Neural cell (in vitro differentiated cells): ENCODE data around the gene MAP6. TPM values are rescaled to one million over a fixed set of nuclear protein-coding genes. Genes with fewer than 3 reads are reported as not detected.

Experiments used
- H2AFZ ChIP-seq: fragments of 200-600, 300-800 bp; sonication (generic), shearing (Covaris generic); 2 replicates; pipeline ENCODE4 v1.6.0; 2014; ENCODE audit warnings: low read depth, mild to moderate bottlenecking, antibody characterized with exemption, low read length, moderate library complexity
- H3F3A ChIP-seq: fragments of 200-600 bp; shearing (Covaris generic); 2 replicates; pipeline ENCODE4 v1.6.1; 2016; ENCODE audit warnings: mild to moderate bottlenecking, moderate library complexity, mixed read lengths, antibody characterized with exemption, low read length; ENCODE audit not compliant: insufficient read depth, poor library complexity, severe bottlenecking
- H3K27ac ChIP-seq: fragments of 200-600, 300-800 bp; sonication (generic), shearing (Covaris generic); 2 replicates; pipeline ENCODE4 v1.5.1; 2014; ENCODE audit warnings: mild to moderate bottlenecking, low read length, moderate library complexity
- H3K27me3 ChIP-seq: fragments of 300-800, 200-600 bp; sonication (generic), shearing (Covaris generic); 2 replicates; pipeline ENCODE4 v1.6.0; 2014; ENCODE audit warnings: mild to moderate bottlenecking, low read depth, low read length, moderate library complexity; ENCODE audit not compliant: insufficient read depth
- H3K36me3 ChIP-seq: fragments of 300-800, 200-600 bp; sonication (generic), shearing (Covaris generic); 2 replicates; pipeline ENCODE4 v1.5.1; 2014; ENCODE audit warnings: mild to moderate bottlenecking, antibody characterized with exemption, low read length, moderate library complexity; ENCODE audit not compliant: insufficient read depth
- H3K4me2 ChIP-seq: fragments of 300-800, 200-600 bp; sonication (generic), shearing (Covaris generic); 2 replicates; pipeline ENCODE4 v1.6.0; 2014; ENCODE audit warnings: mild to moderate bottlenecking, low read length
- H3K4me3 ChIP-seq: fragments of 300-800, 200-600 bp; sonication (generic), shearing (Covaris generic); 2 replicates; pipeline ENCODE4 v1.5.1; 2014; ENCODE audit warnings: mild to moderate bottlenecking, low read length, moderate library complexity
- H3K79me2 ChIP-seq: fragments of 200-600 bp; shearing (Covaris generic); replicated peaks from 2 replicates; pipeline ENCODE4 v1.6.0; 2014; ENCODE audit warnings: mild to moderate bottlenecking, low read length, moderate library complexity; ENCODE audit not compliant: insufficient read depth
- H3K9ac ChIP-seq: fragments of 300-800, 200-600 bp; sonication (generic), shearing (Covaris generic); 2 replicates; pipeline ENCODE4 v1.6.1; 2016; ENCODE audit warnings: mild to moderate bottlenecking, low read length, mixed read lengths
- H3K9me2 ChIP-seq: fragments of 200-600 bp; shearing (Covaris generic); 2 replicates; pipeline ENCODE4 v1.6.1; 2016; ENCODE audit warnings: mild to moderate bottlenecking, low read length, mixed read lengths; ENCODE audit not compliant: insufficient read depth
- H3K9me3 ChIP-seq: fragments of 200-600, 300-800 bp; sonication (generic), shearing (Covaris generic); 2 replicates; pipeline ENCODE4 v1.6.1; 2016; ENCODE audit warnings: mild to moderate bottlenecking, mixed run types, low read length, moderate library complexity, mixed read lengths
- H4K20me1 ChIP-seq: fragments of 200-600 bp; shearing (Covaris generic); 2 replicates; pipeline ENCODE4 v1.6.1; 2016; ENCODE audit warnings: mild to moderate bottlenecking, mixed run types; ENCODE audit not compliant: insufficient read depth
- EP300 ChIP-seq: fragments of 450-650 bp; conservative IDR thresholded peaks from 2 replicates; pipeline ENCODE4 v1.6.1; 2014; ENCODE audit warnings: antibody characterized with exemption, mild to moderate bottlenecking, moderate library complexity; ENCODE audit not compliant: poor library complexity, severe bottlenecking
- EZH2 ChIP-seq: fragments of 200-600, 300-800 bp; shearing (Covaris generic), sonication (generic); IDR thresholded peaks from 2 replicates; pipeline ENCODE4 v1.6.1; 2014; ENCODE audit warnings: antibody characterized with exemption, low read length, borderline replicate concordance, mild to moderate bottlenecking; ENCODE audit not compliant: insufficient read depth, poor library complexity, severe bottlenecking
- MXI1 ChIP-seq: fragments of 450-650 bp; conservative IDR thresholded peaks from 2 replicates; pipeline ENCODE4 v1.6.1; 2014; ENCODE audit warnings: antibody characterized with exemption, mild to moderate bottlenecking; ENCODE audit not compliant: poor library complexity, severe bottlenecking
- POLR2AphosphoS5 ChIP-seq: IDR thresholded peaks from 2 replicates; pipeline ENCODE4 v1.6.1; 2012
- RAD21 ChIP-seq: fragments of 450-650 bp; conservative IDR thresholded peaks from 2 replicates; pipeline ENCODE4 v1.6.1; 2014; ENCODE audit warnings: antibody characterized with exemption, mild to moderate bottlenecking, moderate library complexity
- SMC3 ChIP-seq: fragments of 450-650 bp; conservative IDR thresholded peaks from 2 replicates; pipeline ENCODE4 v1.6.1; 2014; ENCODE audit warnings: antibody characterized with exemption, mild to moderate bottlenecking, moderate library complexity; ENCODE audit not compliant: poor library complexity
- TAF1 ChIP-seq: IDR thresholded peaks from 2 replicates; pipeline ENCODE4 v1.6.1; 2012; ENCODE audit warnings: low read depth
- polyA plus RNA-seq: library from polyadenylated mRNA; depleted of rRNA; stranded (reverse); fragments of >200 nt; gene quantifications from 2 replicates; pipeline ENCODE4 v1.2.3, GENCODE V29; 2014
- TF ChIP-seq, protein P1 (sequence below): IDR thresholded peaks from 2 replicates; pipeline ENCODE4 v1.6.1; 2012; ENCODE audit warnings: borderline replicate concordance
- TF ChIP-seq, protein P2 (sequence below): fragments of 450-650 bp; IDR thresholded peaks from 2 replicates; pipeline ENCODE4 v1.5.1; 2014; ENCODE audit warnings: antibody characterized with exemption, mild to moderate bottlenecking, moderate library complexity; ENCODE audit not compliant: poor library complexity, severe bottlenecking

MAP6 gene
- polyA plus RNA-seq, 1 donor from 2014 or later: 178 TPM

DNA sequence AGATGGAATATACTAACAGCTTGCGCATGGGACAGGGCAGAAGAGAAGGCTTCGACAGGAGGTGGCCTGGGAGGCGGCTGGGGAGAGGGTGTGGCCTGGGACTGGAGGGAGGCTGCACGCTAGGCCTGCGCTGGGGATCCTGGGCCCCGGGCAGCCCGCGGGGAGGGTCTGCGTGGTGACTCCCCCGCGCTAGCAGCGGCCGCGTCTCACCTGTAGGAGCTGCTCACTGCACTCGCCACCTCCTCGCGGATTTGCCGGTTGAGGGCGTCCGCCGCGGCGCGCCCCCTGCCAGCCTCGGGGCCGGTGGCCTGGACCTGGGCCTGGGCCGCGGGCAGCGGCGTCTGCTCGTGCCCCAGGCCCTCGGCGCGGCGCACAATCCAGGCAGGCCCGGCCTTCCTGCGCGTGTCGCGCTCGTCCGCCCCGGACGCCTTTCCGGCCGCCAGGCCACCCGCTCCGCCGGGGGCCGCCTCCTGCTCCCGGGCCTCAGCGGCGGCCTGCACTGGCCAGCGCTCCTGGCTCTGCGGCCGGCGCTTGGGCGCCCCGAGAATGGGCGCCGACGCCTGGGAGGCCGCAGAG is 1.5 kb downstream of the MAP6 start:
- no peaks in the 10 kb centered on the region for H3K36me3 ChIP-seq

DNA sequence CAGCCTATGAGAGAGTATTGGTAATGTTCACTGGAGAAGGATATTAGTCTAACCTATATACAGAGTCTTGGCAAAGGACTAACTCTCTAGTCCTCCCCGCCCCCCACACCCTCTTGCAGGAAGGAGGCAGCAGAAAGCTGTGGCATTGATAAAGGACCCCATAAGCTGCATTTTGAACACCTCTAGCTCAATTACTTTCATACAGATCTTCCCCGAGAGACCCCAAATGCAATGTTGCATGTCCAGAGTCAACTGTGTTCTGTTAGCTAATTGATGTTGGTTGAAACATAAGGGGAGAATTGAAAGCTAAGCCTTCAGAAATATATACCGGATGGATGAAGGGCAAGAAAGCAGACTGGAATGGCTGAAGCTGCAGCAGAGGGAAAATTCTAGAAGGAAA is 2.8 kb downstream of the MAP6 start:
- Histone ChIP-seq H3K27ac (peak overlapping the region; percentile 98), H3K4me2 (peak overlapping the region; percentile 100), H3K27me3 (no peaks in the 10 kb centered on the region), H2AFZ (no peak overlapping the region), H3K9me3 (no peaks in the 10 kb centered on the region), H3F3A (no peaks in the 10 kb centered on the region), H3K36me3 (peaks cover 7% of the 10 kb centered on the region), H3K9ac (peak overlapping the region; percentile 97), H3K9me2 (no peaks in the 10 kb centered on the region), H3K4me3 (peak overlapping the region; percentile 95), H4K20me1 (no peaks in the 10 kb centered on the region), H3K79me2 (peaks cover 81% of the 10 kb centered on the region)
- peak; percentile 21 for TF ChIP-seq RAD21
- TF ChIP-seq, protein P1, sequence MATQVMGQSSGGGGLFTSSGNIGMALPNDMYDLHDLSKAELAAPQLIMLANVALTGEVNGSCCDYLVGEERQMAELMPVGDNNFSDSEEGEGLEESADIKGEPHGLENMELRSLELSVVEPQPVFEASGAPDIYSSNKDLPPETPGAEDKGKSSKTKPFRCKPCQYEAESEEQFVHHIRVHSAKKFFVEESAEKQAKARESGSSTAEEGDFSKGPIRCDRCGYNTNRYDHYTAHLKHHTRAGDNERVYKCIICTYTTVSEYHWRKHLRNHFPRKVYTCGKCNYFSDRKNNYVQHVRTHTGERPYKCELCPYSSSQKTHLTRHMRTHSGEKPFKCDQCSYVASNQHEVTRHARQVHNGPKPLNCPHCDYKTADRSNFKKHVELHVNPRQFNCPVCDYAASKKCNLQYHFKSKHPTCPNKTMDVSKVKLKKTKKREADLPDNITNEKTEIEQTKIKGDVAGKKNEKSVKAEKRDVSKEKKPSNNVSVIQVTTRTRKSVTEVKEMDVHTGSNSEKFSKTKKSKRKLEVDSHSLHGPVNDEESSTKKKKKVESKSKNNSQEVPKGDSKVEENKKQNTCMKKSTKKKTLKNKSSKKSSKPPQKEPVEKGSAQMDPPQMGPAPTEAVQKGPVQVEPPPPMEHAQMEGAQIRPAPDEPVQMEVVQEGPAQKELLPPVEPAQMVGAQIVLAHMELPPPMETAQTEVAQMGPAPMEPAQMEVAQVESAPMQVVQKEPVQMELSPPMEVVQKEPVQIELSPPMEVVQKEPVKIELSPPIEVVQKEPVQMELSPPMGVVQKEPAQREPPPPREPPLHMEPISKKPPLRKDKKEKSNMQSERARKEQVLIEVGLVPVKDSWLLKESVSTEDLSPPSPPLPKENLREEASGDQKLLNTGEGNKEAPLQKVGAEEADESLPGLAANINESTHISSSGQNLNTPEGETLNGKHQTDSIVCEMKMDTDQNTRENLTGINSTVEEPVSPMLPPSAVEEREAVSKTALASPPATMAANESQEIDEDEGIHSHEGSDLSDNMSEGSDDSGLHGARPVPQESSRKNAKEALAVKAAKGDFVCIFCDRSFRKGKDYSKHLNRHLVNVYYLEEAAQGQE: peak; percentile 12
- TF ChIP-seq, protein P2, sequence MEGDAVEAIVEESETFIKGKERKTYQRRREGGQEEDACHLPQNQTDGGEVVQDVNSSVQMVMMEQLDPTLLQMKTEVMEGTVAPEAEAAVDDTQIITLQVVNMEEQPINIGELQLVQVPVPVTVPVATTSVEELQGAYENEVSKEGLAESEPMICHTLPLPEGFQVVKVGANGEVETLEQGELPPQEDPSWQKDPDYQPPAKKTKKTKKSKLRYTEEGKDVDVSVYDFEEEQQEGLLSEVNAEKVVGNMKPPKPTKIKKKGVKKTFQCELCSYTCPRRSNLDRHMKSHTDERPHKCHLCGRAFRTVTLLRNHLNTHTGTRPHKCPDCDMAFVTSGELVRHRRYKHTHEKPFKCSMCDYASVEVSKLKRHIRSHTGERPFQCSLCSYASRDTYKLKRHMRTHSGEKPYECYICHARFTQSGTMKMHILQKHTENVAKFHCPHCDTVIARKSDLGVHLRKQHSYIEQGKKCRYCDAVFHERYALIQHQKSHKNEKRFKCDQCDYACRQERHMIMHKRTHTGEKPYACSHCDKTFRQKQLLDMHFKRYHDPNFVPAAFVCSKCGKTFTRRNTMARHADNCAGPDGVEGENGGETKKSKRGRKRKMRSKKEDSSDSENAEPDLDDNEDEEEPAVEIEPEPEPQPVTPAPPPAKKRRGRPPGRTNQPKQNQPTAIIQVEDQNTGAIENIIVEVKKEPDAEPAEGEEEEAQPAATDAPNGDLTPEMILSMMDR: no peak

More for the DNA sequence above, 1.5 kb downstream of the MAP6 start:
- Histone ChIP-seq H3K27ac (peak overlapping the region; percentile 98), H3K4me2 (peak overlapping the region; percentile 100), H3K9ac (peak overlapping the region; percentile 97), H3F3A (no peaks in the 10 kb centered on the region), H3K9me2 (no peaks in the 10 kb centered on the region), H3K9me3 (no peaks in the 10 kb centered on the region), H4K20me1 (no peaks in the 10 kb centered on the region), H3K79me2 (peaks cover 70% of the 10 kb centered on the region), H3K27me3 (no peaks in the 10 kb centered on the region), H3K4me3 (peak overlapping the region; percentile 95), H2AFZ (no peak overlapping the region)
- TF ChIP-seq TAF1 (no peak), EP300 (no peak), MXI1 (no peak), RAD21 (peak; percentile 39), EZH2 (no peak), SMC3 (no peak), POLR2AphosphoS5 (no peak)
- TF ChIP-seq, protein P2: peak; percentile 44
- TF ChIP-seq, protein P1: no peak
